OCI-LY7 (cell line): ENCODE measurements around the gene PCDH9. TPM values are rescaled to one million over a fixed set of nuclear protein-coding genes. Genes with fewer than 3 reads are reported as not detected.

Experiments
- BruUV-seq: library from RNA; stranded (reverse); fragments of 400-500 nt; replicated peaks from 2 replicates; lab custom pipeline; 2021; lab: Mats Ljungman, UMichigan
- CTCF ChIA-PET: fragments of 300-600 bp; sonication (Branson Sonifier 250); formaldehyde crosslinking; loops from one replicate; lab custom pipeline; 2022; ENCODE audit warnings: antibody characterized with exemption; ENCODE audit not compliant: unreplicated experiment; lab: Charles Lee
- POLR2A ChIA-PET: fragments of 300-600 bp; sonication (Branson Sonifier 250); formaldehyde crosslinking; loops from one replicate; lab custom pipeline; 2022; ENCODE audit warnings: antibody characterized with exemption; lab: Charles Lee
- DNase-seq: peaks from one replicate; pipeline ENCODE4 v3.0.0-alpha.2; 2015; ENCODE audit warnings: low spot score
- H2AFZ ChIP-seq: fragments of 200-600 bp; sonication (generic), shearing (Covaris generic); 2 replicates; pipeline ENCODE4 v1.6.1; 2014; ENCODE audit warnings: mild to moderate bottlenecking, antibody characterized with exemption, low read length, moderate library complexity
- H3K27ac ChIP-seq: fragments of 200-600 bp; sonication (generic); 2 replicates; pipeline ENCODE4 v1.5.1; 2014; ENCODE audit warnings: mixed run types, low read depth, mild to moderate bottlenecking, moderate library complexity, low read length, inconsistent platforms; ENCODE audit not compliant: poor library complexity, severe bottlenecking
- H3K36me3 ChIP-seq: fragments of 200-600 bp; sonication (generic); 2 replicates; pipeline ENCODE4 v1.6.1; 2014; ENCODE audit warnings: mild to moderate bottlenecking, antibody characterized with exemption, low read length, moderate library complexity, mixed read lengths; ENCODE audit not compliant: insufficient read depth
- H3K4me1 ChIP-seq: fragments of 200-600 bp; sonication (generic); 2 replicates; pipeline ENCODE4 v1.5.1; 2014; ENCODE audit warnings: mild to moderate bottlenecking, low read length; ENCODE audit not compliant: insufficient read depth, poor library complexity, severe bottlenecking
- H3K4me2 ChIP-seq: fragments of 200-600 bp; sonication (generic); 2 replicates; pipeline ENCODE4 v1.6.1; 2014; ENCODE audit warnings: mild to moderate bottlenecking, low read length
- H3K4me3 ChIP-seq: fragments of 200-600 bp; sonication (generic); 2 replicates; pipeline ENCODE4 v1.5.1; 2014; ENCODE audit warnings: mild to moderate bottlenecking, low read depth, low read length; ENCODE audit not compliant: poor library complexity, severe bottlenecking
- H3K79me2 ChIP-seq: fragments of 200-600 bp; sonication (generic); 2 replicates; pipeline ENCODE4 v1.6.1; 2016; ENCODE audit warnings: low read depth, mild to moderate bottlenecking, low read length, moderate library complexity, mixed read lengths; ENCODE audit not compliant: insufficient read depth
- H3K9me2 ChIP-seq: fragments of 200-600 bp; sonication (generic); 2 replicates; pipeline ENCODE4 v1.6.1; 2016; ENCODE audit warnings: mild to moderate bottlenecking, low read length, mixed read lengths; ENCODE audit not compliant: insufficient read depth
- H3K9me3 ChIP-seq: fragments of 200-600 bp; sonication (generic); 2 replicates; pipeline ENCODE4 v1.6.1; 2014; ENCODE audit warnings: mild to moderate bottlenecking, mixed run types, low read length, mixed read lengths
- H4K20me1 ChIP-seq: fragments of 200-600 bp; sonication (generic); 2 replicates; pipeline ENCODE4 v1.6.1; 2014; ENCODE audit warnings: mild to moderate bottlenecking, antibody characterized with exemption, low read length, moderate library complexity, mixed read lengths; ENCODE audit not compliant: insufficient read depth
- EZH2phosphoT487 ChIP-seq: fragments of 200-600 bp; sonication (generic); IDR thresholded peaks from 2 replicates; pipeline ENCODE4 v1.6.1; 2018; ENCODE audit warnings: low read depth, borderline replicate concordance, mild to moderate bottlenecking, mixed run types, antibody characterized with exemption, low read length, moderate library complexity, mixed read lengths
- intact Hi-C: fragments of 100-400 bp; cut with micrococcal nuclease; formaldehyde crosslinking; loops from one replicate; pipeline ENCODE4 v1.10.0; 2022; ENCODE audit not compliant: unreplicated experiment
- total RNA-seq, 2 experiments: library from RNA; depleted of rRNA in 1 of 2; stranded (reverse); fragments of >200 nt in 1 of 2; shearing (Covaris generic) in 1 of 2; gene quantifications; 2 replicates each; pipeline ENCODE4 v1.2.3, GENCODE V29; 2014 to 2022
- TF ChIP-seq, protein P1 (sequence below): fragments of 200-600 bp; sonication (generic); conservative IDR thresholded peaks from 2 replicates; pipeline ENCODE4 v1.5.1; 2014; ENCODE audit warnings: mild to moderate bottlenecking, antibody characterized with exemption, low read length, moderate library complexity, mixed read lengths

Gene PCDH9
- total RNA-seq, 2 experiments from 2014 or later: 20.1 to 26.0 TPM

DNA sequence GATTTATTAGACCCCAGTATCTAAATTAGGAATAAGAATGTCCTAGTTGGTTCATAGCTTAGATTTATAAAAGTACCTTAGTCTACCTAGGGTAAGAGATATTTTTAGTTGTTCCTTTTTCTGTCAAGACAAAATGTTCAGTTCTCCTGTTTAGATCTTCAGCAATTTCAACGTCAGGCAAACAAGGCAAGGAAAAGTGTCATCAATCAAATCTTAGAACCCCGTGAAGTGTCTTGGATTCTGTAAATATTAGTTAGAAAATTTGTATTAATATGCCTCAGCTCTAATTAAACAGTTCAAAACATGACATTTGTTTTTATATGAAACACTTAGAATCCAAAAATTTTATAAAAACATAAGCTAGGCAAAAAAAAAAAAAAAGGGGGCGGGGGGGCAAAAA, 296.6 kb downstream of the PCDH9 start:
- Histone ChIP-seq H4K20me1 (no peaks in the 10 kb centered on the region), H3K9me2 (no peaks in the 10 kb centered on the region), H3K79me2 (no peaks in the 10 kb centered on the region), H3K4me3 (no peak overlapping the region), H3K9me3 (no peaks in the 10 kb centered on the region), H2AFZ (peak overlapping the region; percentile 61; the same call in 1 of the 2 replicates), H3K4me1 (peaks cover 8% of the 10 kb centered on the region), H3K27ac (no peak overlapping the region), H3K36me3 (no peaks in the 10 kb centered on the region), H3K4me2 (no peak overlapping the region)
- ChIA-PET CTCF (interaction anchor here (1.0 kb wide), 1 partner anchor 12 kb away, joined by 3 read pairs; no protein-coding TSS in a partner anchor), POLR2A (interaction anchor here (0.6 to 1.3 kb wide), 7 partner anchors 11 to 798 kb away, joined by 3 to 5 read pairs (median 3); no protein-coding TSS in a partner anchor)
- intact Hi-C loops: no loop called here
- TF ChIP-seq, protein P1, sequence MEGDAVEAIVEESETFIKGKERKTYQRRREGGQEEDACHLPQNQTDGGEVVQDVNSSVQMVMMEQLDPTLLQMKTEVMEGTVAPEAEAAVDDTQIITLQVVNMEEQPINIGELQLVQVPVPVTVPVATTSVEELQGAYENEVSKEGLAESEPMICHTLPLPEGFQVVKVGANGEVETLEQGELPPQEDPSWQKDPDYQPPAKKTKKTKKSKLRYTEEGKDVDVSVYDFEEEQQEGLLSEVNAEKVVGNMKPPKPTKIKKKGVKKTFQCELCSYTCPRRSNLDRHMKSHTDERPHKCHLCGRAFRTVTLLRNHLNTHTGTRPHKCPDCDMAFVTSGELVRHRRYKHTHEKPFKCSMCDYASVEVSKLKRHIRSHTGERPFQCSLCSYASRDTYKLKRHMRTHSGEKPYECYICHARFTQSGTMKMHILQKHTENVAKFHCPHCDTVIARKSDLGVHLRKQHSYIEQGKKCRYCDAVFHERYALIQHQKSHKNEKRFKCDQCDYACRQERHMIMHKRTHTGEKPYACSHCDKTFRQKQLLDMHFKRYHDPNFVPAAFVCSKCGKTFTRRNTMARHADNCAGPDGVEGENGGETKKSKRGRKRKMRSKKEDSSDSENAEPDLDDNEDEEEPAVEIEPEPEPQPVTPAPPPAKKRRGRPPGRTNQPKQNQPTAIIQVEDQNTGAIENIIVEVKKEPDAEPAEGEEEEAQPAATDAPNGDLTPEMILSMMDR: no peak
- TF ChIP-seq EZH2phosphoT487: no peak
- no peak for DNase-seq
- BruUV-seq: no TSS peak

DNA sequence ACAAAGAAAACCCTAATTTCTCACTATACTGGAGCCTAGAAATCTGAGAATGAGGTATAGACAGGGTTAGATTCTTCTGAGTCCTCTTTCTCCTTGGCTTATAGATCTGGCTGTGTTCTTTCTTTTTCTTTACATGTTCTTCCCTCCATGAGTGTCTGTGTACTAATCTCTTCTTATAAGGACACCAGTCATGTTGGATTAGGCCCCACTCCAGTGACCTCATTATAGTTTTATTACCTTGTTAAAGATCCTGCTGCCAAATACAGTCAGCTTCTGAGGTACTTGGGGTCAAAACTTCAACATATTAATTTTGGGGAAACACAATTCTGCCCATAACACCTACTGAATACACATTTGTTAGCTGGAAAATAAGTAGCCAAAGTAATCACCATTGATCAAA, 302.6 kb downstream of the PCDH9 start:
- ChIA-PET CTCF (no interaction called here), POLR2A (interaction anchor here (1.1 to 2.9 kb wide), 2 partner anchors 12 to 21 kb away, joined by 5 to 16 read pairs; no protein-coding TSS in a partner anchor)
- TF ChIP-seq, protein P1: no peak
- TF ChIP-seq EZH2phosphoT487: no peak
- intact Hi-C loops: no loop called here
- no peak overlapping the region for H3K27ac ChIP-seq
- no peaks in the 10 kb centered on the region for H3K79me2 ChIP-seq
- H3K9me2 ChIP-seq: no peaks in the 10 kb centered on the region
- H3K9me3 ChIP-seq: no peaks in the 10 kb centered on the region
- no peak for DNase-seq
- H3K4me1 ChIP-seq: peaks cover 11% of the 10 kb centered on the region
- no peaks in the 10 kb centered on the region for H3K36me3 ChIP-seq
- H3K4me2 ChIP-seq: no peak overlapping the region
- no TSS peak for BruUV-seq
- no peaks in the 10 kb centered on the region for H4K20me1 ChIP-seq
- H2AFZ ChIP-seq: peak overlapping the region; percentile 61; the same call in 1 of the 2 replicates
- H3K4me3 ChIP-seq: no peak overlapping the region

DNA sequence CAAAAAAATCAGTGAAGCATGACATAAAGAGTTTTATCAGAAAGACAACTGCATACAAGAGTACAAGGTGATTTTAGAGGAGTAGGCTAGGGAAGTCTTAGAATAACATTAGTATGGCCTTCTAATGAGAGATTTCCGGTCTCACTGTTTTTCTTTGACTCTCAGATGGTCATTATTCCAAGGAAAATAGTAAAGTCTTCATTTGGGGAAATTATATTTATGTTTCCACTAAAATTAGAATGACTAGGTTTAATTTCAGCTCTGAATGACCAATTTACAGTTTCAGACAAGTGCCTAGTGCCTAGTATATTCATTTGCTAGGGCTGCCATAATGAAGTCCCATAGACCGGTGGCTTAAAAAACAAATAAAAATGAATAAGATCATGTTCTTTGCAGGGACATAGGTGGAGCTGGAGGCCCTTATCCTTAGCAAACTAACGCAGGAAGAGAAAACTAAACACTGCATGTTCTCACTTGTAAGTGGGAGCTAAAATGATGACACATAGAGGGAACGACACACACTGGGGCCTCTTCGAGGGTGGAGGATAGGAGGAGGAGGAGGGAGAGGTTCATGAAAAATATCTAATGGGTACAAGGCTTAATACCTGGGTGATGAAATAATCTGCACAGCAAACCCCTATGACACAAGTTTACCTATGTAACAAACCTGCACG, 303.1 kb downstream of the PCDH9 start:
- no peaks in the 10 kb centered on the region for H4K20me1 ChIP-seq
- no peaks in the 10 kb centered on the region for H3K9me2 ChIP-seq
- ChIA-PET CTCF (no interaction called here), POLR2A (interaction anchor here (0.6 to 2.9 kb wide), 5 partner anchors 11 to 234 kb away, joined by 3 to 16 read pairs (median 5); no protein-coding TSS in a partner anchor)
- no peak for DNase-seq
- intact Hi-C loops: no loop called here
- H3K36me3 ChIP-seq: no peaks in the 10 kb centered on the region
- H3K79me2 ChIP-seq: no peaks in the 10 kb centered on the region
- H3K4me2 ChIP-seq: no peak overlapping the region
- H2AFZ ChIP-seq: peak overlapping the region; percentile 61; the same call in 1 of the 2 replicates
- H3K4me1 ChIP-seq: peaks cover 11% of the 10 kb centered on the region
- H3K9me3 ChIP-seq: no peaks in the 10 kb centered on the region
- H3K27ac ChIP-seq: no peak overlapping the region
- TF ChIP-seq, protein P1: no peak
- no peak for TF ChIP-seq EZH2phosphoT487
- H3K4me3 ChIP-seq: no peak overlapping the region
- no TSS peak for BruUV-seq
